Mesendoderm (in vitro differentiated cells): ENCODE measurements around the gene RETN.

ENCODE experiments used
- DNase-seq: peaks from one replicate; pipeline ENCODE4 v3.0.0; 2013
- H2AK5ac ChIP-seq: 2 replicates; pipeline ENCODE4 v1.6.1; 2013; ENCODE audit warnings: low read length, inconsistent platforms
- H2BK120ac ChIP-seq: 2 replicates; pipeline ENCODE4 v1.6.1; 2013; ENCODE audit warnings: low read depth, mild to moderate bottlenecking, low read length, moderate library complexity, mixed read lengths
- H2BK15ac ChIP-seq: replicated peaks from 2 replicates; pipeline ENCODE4 v1.6.1; 2013; ENCODE audit warnings: low read depth, mild to moderate bottlenecking, moderate library complexity
- H2BK5ac ChIP-seq: 2 replicates; pipeline ENCODE4 v1.6.1; 2013; ENCODE audit warnings: low read length, inconsistent platforms
- H3K18ac ChIP-seq: 2 replicates; pipeline ENCODE4 v1.6.1; 2013; ENCODE audit warnings: mild to moderate bottlenecking, low read length, mixed read lengths
- H3K23ac ChIP-seq: one replicate; pipeline ENCODE4 v1.6.1; 2013; ENCODE audit warnings: low read length
- H3K27ac ChIP-seq: 2 replicates; pipeline ENCODE4 v1.5.1; 2013; ENCODE audit warnings: low read depth, mild to moderate bottlenecking, inconsistent platforms, low read length, moderate library complexity
- H3K27me3 ChIP-seq: 2 replicates; pipeline ENCODE4 v1.6.1; 2013; ENCODE audit warnings: low read length, control low read depth, mild to moderate bottlenecking, inconsistent platforms; ENCODE audit not compliant: insufficient read depth, poor library complexity
- H3K36me3 ChIP-seq: 2 replicates; pipeline ENCODE4 v1.6.1; 2013; ENCODE audit warnings: low read length, inconsistent platforms; ENCODE audit not compliant: control insufficient read depth, insufficient read depth
- H3K4ac ChIP-seq: one replicate; pipeline ENCODE4 v1.6.1; 2013; ENCODE audit warnings: low read depth, mild to moderate bottlenecking, low read length, moderate library complexity
- H3K4me1 ChIP-seq: 2 replicates; pipeline ENCODE4 v1.6.1; 2013; ENCODE audit warnings: low read depth, low read length, inconsistent platforms; ENCODE audit not compliant: control insufficient read depth
- H3K4me2 ChIP-seq: 2 replicates; pipeline ENCODE4 v1.6.1; 2013; ENCODE audit warnings: low read length
- H3K4me3 ChIP-seq: 2 replicates; pipeline ENCODE4 v1.5.1; 2013; ENCODE audit warnings: mild to moderate bottlenecking, low read length
- H3K56ac ChIP-seq: one replicate; pipeline ENCODE4 v1.6.1; 2013; ENCODE audit warnings: low read length
- H3K79me1 ChIP-seq: 2 replicates; pipeline ENCODE4 v1.6.1; 2013; ENCODE audit warnings: low read length, inconsistent platforms
- H3K79me2 ChIP-seq: 2 replicates; pipeline ENCODE4 v1.6.1; 2013; ENCODE audit warnings: mild to moderate bottlenecking, low read length; ENCODE audit not compliant: control insufficient read depth, insufficient read depth
- H3K9ac ChIP-seq: 2 replicates; pipeline ENCODE4 v1.6.1; 2013; ENCODE audit warnings: low read length, inconsistent platforms
- H4K5ac ChIP-seq: one replicate; pipeline ENCODE4 v1.6.1; 2013; ENCODE audit warnings: low read length
- H4K8ac ChIP-seq: one replicate; pipeline ENCODE4 v1.6.1; 2013; ENCODE audit warnings: low read depth, mild to moderate bottlenecking, control low read depth, low read length, moderate library complexity
- WGBS: extraction: QIAGEN DNeasy Blood & Tissue Kit; methylation state at CpG from one replicate; pipeline ENCODE4 v1.1.7; 2013; ENCODE audit warnings: low lambda C conversion rate, missing lambda C conversion rate; ENCODE audit not compliant: insufficient coverage; ENCODE audit errors: extremely low coverage; 5-methylcytosine and 5-hydroxymethylcytosine counted together

RETN gene

GRCh38 chr19:7650148-7650547 lies 18.7 kb upstream of the RETN start:
- no peak for DNase-seq
- Histone ChIP-seq H3K4me2 (no peak overlapping the region), H3K79me1 (no peaks in the 10 kb centered on the region), H4K8ac (no peak overlapping the region), H3K27me3 (no peaks in the 10 kb centered on the region), H3K36me3 (no peaks in the 10 kb centered on the region), H3K18ac (no peak overlapping the region), H2BK120ac (no peak overlapping the region), H3K9ac (no peak overlapping the region), H4K5ac (no peak overlapping the region), H3K56ac (no peak overlapping the region), H2AK5ac (no peak overlapping the region), H3K4ac (no peak overlapping the region), H2BK5ac (no peak overlapping the region), H2BK15ac (no peak overlapping the region), H3K4me3 (no peak overlapping the region), H3K27ac (no peak overlapping the region), H3K79me2 (no peaks in the 10 kb centered on the region), H3K4me1 (no peaks in the 10 kb centered on the region), H3K23ac (no peak overlapping the region)
- no CpG with 5 or more reads among the region's 2 CpGs for WGBS

- H4K8ac ChIP-seq: no peak overlapping the region
- DNase-seq: peak; percentile 89
- H3K9ac ChIP-seq: no peak overlapping the region
- H3K4me2 ChIP-seq: peak overlapping the region; percentile 11
- H2AK5ac ChIP-seq: no peak overlapping the region
- no peaks in the 10 kb centered on the region for H3K79me2 ChIP-seq
- H3K4me1 ChIP-seq: no peaks in the 10 kb centered on the region
- H3K18ac ChIP-seq: no peak overlapping the region
- H2BK15ac ChIP-seq: no peak overlapping the region
- no peak overlapping the region for H3K23ac ChIP-seq
- H2BK120ac ChIP-seq: no peak overlapping the region
- H3K27ac ChIP-seq: no peak overlapping the region
- no peak overlapping the region for H2BK5ac ChIP-seq
- H3K4me3 ChIP-seq: no peak overlapping the region
- no peak overlapping the region for H3K4ac ChIP-seq
- peak overlapping the region; percentile 39 for H4K5ac ChIP-seq
- no peaks in the 10 kb centered on the region for H3K36me3 ChIP-seq
- H3K79me1 ChIP-seq: no peaks in the 10 kb centered on the region
- no CpG with 5 or more reads among the region's 28 CpGs for WGBS
- no peaks in the 10 kb centered on the region for H3K27me3 ChIP-seq
- H3K56ac ChIP-seq: peak overlapping the region; percentile 25
Observed at GRCh38 chr19:7652061-7652641, 16.7 kb upstream of the RETN start.

GRCh38 chr19:7654401-7654800 lies 14.4 kb upstream of the RETN start:
- Histone ChIP-seq H3K4me1 (no peaks in the 10 kb centered on the region), H3K79me2 (no peaks in the 10 kb centered on the region), H3K56ac (no peak overlapping the region), H2AK5ac (no peak overlapping the region), H2BK15ac (no peak overlapping the region), H3K4me2 (no peak overlapping the region), H3K79me1 (no peaks in the 10 kb centered on the region), H4K8ac (no peak overlapping the region), H3K9ac (no peak overlapping the region), H3K4ac (no peak overlapping the region), H4K5ac (no peak overlapping the region), H3K23ac (no peak overlapping the region), H2BK5ac (no peak overlapping the region), H3K18ac (no peak overlapping the region), H2BK120ac (no peak overlapping the region), H3K36me3 (no peaks in the 10 kb centered on the region), H3K27me3 (no peaks in the 10 kb centered on the region), H3K27ac (no peak overlapping the region), H3K4me3 (no peak overlapping the region)
- no CpG with 5 or more reads among the region's 8 CpGs for WGBS
- no peak for DNase-seq

- no CpG with 5 or more reads among the region's 8 CpGs for WGBS
- no peaks in the 10 kb centered on the region for H3K79me1 ChIP-seq
- H3K27ac ChIP-seq: no peak overlapping the region
- no peak overlapping the region for H2BK5ac ChIP-seq
- H3K4me2 ChIP-seq: no peak overlapping the region
- H4K5ac ChIP-seq: no peak overlapping the region
- H3K56ac ChIP-seq: no peak overlapping the region
- no peak overlapping the region for H3K9ac ChIP-seq
- H3K4me3 ChIP-seq: no peak overlapping the region
- no peak overlapping the region for H3K18ac ChIP-seq
- no peak overlapping the region for H3K4ac ChIP-seq
- H3K36me3 ChIP-seq: no peaks in the 10 kb centered on the region
- DNase-seq: no peak
- no peak overlapping the region for H2AK5ac ChIP-seq
- H3K23ac ChIP-seq: no peak overlapping the region
- no peaks in the 10 kb centered on the region for H3K79me2 ChIP-seq
- H2BK120ac ChIP-seq: no peak overlapping the region
- H3K27me3 ChIP-seq: no peaks in the 10 kb centered on the region
- no peak overlapping the region for H2BK15ac ChIP-seq
- H3K4me1 ChIP-seq: no peaks in the 10 kb centered on the region
- H4K8ac ChIP-seq: no peak overlapping the region
Observed at GRCh38 chr19:7655581-7655980, 13.3 kb upstream of the RETN start.

GRCh38 chr19:7657131-7657751 lies 11.6 kb upstream of the RETN start:
- no peaks in the 10 kb centered on the region for H3K4me1 ChIP-seq
- H3K36me3 ChIP-seq: no peaks in the 10 kb centered on the region
- H3K4ac ChIP-seq: no peak overlapping the region
- no peaks in the 10 kb centered on the region for H3K79me1 ChIP-seq
- H3K56ac ChIP-seq: no peak overlapping the region
- no peak overlapping the region for H3K23ac ChIP-seq
- H4K8ac ChIP-seq: no peak overlapping the region
- H3K27me3 ChIP-seq: no peaks in the 10 kb centered on the region
- no peak overlapping the region for H4K5ac ChIP-seq
- no peak overlapping the region for H2BK15ac ChIP-seq
- no peak overlapping the region for H3K18ac ChIP-seq
- no peak overlapping the region for H2BK5ac ChIP-seq
- no peak overlapping the region for H3K4me3 ChIP-seq
- H3K4me2 ChIP-seq: no peak overlapping the region
- no peak for DNase-seq
- H3K27ac ChIP-seq: no peak overlapping the region
- H2AK5ac ChIP-seq: no peak overlapping the region
- H2BK120ac ChIP-seq: no peak overlapping the region
- no CpG with 5 or more reads among the region's 14 CpGs for WGBS
- H3K9ac ChIP-seq: no peak overlapping the region
- no peaks in the 10 kb centered on the region for H3K79me2 ChIP-seq

GRCh38 chr19:7658219-7658686 lies 10.6 kb upstream of the RETN start:
- Histone ChIP-seq H3K4me2 (no peak overlapping the region), H3K4me3 (no peak overlapping the region), H3K79me2 (no peaks in the 10 kb centered on the region), H4K8ac (no peak overlapping the region), H2BK15ac (no peak overlapping the region), H2BK5ac (no peak overlapping the region), H3K4ac (no peak overlapping the region), H3K18ac (no peak overlapping the region), H3K23ac (no peak overlapping the region), H3K27me3 (no peaks in the 10 kb centered on the region), H3K27ac (no peak overlapping the region), H2BK120ac (no peak overlapping the region), H3K79me1 (no peaks in the 10 kb centered on the region), H3K36me3 (no peaks in the 10 kb centered on the region), H3K9ac (no peak overlapping the region), H4K5ac (no peak overlapping the region), H3K56ac (no peak overlapping the region), H2AK5ac (no peak overlapping the region), H3K4me1 (no peaks in the 10 kb centered on the region)
- DNase-seq: peak; percentile 28
- WGBS: no CpG with 5 or more reads among the region's 9 CpGs
